NCI-H146 treated with DMSO at 0.1 percent for 48 hours (cell line): Measurements from ENCODE around the gene NDUFB5.
"Not testable (repeated sequence)": the region's sequence is repeated elsewhere in the genome, so short reads cannot be mapped to it uniquely, and the experiment has no call there.

Source experiments
- DNase-seq: peaks from one replicate; lab custom pipeline; 2025; ENCODE audit not compliant: unreplicated experiment; lab: John Stamatoyannopoulos, UW

NDUFB5 gene

GRCh38 chr3:179630753-179631451 is 26.3 kb downstream of the NDUFB5 start:
- no peak for DNase-seq

DNA sequence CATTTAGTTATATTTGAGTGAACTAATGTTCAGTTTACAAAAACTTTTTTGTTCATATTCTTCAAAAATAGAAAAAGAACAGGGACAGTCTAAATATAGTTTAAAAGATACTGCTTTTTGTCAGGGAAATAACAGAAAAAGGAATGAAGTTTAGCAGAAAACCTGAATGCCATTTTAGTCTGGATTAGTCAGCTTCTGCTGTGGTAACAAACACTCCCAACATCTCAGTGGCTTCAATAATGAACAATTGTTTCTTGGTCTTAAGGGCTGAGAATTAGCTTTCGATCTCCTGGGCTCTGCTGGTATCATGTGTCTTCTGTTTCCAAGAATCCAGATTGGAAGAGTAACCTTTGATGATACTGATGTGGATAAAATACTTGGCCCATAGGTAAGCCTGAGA is 35.9 kb downstream of the NDUFB5 start:
- no peak for DNase-seq

GRCh38 chr3:179642871-179643270 is 38.3 kb downstream of the NDUFB5 start:
- no peak for DNase-seq

DNA sequence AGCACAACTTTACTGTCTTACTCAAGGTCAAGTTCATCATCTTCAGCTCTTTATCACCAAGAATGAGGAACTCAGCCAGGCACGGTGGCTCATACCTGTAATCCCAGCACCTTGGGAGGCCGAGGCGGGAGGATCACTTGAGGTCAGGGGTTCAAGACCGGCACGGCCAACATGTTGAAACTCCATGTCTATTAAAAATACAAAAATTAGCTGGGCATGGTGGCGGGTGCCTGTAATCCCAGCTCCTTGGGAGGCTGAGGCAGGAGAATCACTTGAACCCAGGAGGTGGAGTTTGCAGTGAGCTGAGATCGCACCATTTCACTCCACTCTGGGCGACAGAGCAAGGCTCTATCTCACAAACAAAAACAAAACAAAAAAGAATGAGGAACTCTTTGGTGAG is 39.2 kb downstream of the NDUFB5 start:
- not testable (repeated sequence) for DNase-seq

GRCh38 chr3:179646177-179646576 is 41.6 kb downstream of the NDUFB5 start:
- DNase-seq, result no peak

DNA sequence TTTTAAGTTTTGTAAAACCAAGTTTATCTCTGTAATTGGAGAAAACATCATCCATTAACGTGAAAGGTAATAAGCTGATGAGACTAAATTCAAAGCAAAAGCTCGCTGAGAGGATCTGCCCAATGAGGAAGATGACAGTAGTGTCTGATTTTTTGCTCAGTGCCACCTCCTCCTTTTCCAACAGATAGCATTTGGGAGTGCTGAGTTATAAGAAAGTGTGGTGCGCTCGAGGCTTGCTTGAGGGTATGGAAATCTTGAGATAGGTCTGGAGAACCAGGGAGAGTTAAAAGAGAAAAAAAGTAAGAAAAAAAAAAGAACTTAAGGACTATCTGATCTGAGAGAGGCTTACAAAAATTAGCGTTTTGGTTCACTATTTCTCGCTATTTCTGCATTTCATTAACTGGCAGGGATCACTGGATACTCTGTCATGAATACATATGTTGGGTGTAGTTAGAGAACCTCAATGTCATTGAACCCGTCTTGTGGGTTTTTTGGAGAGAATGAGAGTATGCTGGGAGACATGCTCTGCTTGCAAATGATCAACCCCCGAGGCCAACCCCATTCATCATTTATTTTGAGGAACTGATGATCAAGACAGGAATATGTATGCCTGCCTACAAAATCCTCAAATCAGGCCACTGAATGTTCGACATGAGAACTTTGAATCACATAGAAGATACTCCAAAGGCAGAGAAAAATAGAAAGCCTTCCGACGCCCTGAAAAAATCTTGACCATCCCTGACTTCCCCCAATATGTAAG is 47.3 kb downstream of the NDUFB5 start:
- DNase-seq, result no peak

DNA sequence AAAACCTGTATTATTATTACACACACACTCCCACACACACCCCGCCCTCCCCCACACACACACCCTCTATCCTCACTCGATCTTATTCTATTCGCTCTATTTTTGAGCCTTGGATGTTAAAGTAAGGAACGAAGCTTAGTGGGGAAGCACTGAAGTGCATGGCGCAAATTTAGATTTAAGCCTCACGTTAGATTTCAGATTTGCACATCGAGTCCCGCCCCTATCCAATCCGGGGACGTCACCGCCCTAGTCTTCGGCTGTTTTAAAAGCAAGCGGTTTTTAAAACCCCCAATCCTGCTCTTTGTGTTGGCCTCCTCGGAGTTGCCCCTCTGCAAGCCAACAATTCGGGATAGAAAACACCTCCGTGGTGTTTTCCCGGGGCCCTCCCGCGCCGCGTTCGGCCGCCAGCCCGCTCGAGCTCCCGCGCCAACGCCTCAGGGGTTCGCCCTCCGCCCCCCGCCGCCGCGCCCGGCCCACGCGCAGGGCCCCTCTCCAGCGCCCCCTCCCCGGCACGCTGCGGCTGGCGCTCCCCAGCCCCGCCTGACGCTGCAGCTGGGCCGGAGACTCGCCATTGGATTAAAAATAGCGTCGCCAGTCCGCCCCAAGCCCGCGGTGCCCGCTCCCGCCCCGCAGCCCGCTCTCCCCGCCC is 48.0 kb downstream of the NDUFB5 start, which contains the start of gene USP13:
TSS of gene USP13 (plus strand) at position 594 of the 649 bp plus-strand sequence. CDS start 186 bp downstream, outside the sequence.
- peak; percentile 75 for DNase-seq

- peak; percentile 78 for DNase-seq
Measured at GRCh38 chr3:179653096-179653797, 48.7 kb downstream of the NDUFB5 start.

GRCh38 chr3:179655236-179655635 is 50.6 kb downstream of the NDUFB5 start:
- no peak for DNase-seq

DNA sequence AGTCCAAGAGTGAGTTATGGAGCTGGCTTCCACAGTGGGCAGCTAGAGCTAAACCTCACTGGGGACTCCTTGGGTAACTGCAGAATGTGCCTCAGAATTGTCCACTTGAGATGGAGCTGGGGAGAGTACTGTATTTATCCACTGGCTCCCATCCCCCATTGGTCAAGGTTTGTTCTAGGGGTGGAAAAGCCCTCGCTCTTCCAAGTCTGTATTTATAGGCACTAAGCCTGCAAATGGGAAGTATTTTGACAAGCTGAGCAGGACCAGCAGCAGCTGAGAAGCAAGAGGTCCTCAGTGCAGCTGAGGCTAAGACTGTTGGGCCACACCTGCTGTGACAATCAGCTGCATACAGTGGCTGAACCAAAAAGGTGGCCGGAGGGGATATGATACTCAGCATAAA is 54.0 kb downstream of the NDUFB5 start:
- no peak for DNase-seq

DNA sequence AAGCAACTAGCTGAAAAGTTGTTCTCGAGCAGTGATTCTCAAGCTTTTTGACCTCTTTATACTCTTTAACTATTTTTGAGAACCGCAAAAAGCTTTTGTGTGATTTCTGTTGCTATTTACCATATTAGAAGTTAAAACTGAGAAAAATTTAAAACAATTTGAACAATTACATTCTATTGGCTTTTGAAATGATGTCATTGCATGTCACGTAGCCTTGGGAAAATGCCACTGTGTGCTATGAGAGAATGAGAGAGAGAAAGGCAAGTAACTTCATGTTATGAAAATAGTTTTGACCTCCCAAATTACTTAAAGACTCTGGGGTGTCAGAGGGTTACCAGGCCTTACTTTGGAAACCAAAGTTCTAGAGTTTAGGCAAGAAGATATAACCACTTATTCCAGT is 56.3 kb downstream of the NDUFB5 start:
- DNase-seq, result no peak

DNA sequence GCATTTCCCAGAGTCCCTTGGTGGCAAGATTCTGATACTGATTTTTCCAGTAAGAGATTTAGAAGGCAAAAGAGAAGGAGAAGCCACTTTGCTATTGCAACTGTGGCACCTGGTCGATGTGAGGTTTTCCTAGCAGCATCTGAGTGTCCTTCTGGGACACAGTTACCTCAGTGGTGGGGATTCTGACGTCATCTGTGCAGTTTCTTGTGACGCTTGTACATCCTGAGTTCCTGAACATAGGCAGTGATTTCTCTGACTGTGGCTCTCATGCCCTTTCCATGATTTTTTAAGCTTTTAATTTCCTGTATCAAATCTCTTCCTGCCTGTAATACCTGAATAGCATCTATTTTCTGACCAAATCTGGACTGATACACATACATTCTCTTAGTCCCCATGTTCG is 57.2 kb downstream of the NDUFB5 start:
- no peak for DNase-seq

GRCh38 chr3:179663093-179663492 is 58.5 kb downstream of the NDUFB5 start:
- DNase-seq, result no peak

DNA sequence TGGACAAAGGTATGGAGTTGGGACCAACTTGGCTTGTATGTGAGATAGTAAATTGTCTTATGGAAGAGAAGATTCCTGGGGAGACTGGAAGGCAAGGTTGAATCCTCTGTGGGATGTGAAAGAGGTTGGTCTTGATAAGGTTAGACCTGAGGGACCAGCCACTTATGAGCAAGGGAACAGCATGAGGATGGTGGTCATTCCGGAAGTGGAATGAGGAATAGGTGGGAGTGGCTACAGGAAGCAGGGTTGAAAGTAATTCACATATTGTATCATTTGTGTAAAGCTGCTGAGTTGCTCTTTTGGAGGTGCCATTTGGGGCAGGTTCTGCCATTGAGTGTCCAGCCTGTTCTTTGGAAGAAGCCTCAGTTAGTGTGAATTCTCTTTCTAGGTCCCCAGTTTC is 61.4 kb downstream of the NDUFB5 start:
- no peak for DNase-seq

- no peak for DNase-seq
Measured at GRCh38 chr3:179666436-179667035, 61.9 kb downstream of the NDUFB5 start.

DNA sequence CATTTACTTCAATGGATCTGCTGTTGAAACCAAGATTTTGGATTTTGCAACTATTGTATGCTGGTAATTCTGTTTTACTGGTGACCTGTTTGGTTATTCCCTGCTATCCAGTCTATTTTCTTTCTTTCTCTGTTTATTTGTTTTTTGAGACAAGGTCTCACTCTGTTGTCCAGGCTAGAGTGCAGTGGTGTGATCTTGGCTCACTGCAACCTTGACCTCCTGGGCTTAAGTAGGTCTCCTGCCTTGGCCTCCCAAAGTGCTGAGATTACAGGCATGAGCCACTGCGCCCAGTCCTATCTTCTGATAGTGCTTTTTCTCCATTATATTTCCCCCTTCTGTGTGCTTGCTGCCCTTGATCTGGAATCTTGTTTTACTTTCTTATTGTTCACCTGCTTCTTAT is 63.8 kb downstream of the NDUFB5 start:
- DNase-seq, result no peak

DNA sequence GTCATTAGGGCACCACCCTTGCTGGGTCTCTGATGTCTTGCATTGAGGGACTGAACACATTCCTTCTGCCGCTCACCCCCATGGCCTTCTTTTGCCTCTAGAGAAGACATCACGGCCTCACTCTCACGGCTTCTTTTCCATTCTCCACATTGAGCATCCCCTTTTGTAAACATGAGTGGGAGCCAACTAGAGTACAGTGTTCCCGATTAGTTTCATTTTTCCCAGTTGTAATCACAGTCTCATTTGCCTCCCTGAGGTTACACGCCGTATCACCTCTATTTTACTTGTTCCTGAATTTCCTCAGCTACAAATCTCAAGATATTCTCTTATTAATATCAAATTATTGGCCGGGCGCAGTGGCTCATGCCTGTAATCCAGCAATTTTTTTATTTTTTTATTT is 65.7 kb downstream of the NDUFB5 start:
- DNase-seq, result no peak

DNA sequence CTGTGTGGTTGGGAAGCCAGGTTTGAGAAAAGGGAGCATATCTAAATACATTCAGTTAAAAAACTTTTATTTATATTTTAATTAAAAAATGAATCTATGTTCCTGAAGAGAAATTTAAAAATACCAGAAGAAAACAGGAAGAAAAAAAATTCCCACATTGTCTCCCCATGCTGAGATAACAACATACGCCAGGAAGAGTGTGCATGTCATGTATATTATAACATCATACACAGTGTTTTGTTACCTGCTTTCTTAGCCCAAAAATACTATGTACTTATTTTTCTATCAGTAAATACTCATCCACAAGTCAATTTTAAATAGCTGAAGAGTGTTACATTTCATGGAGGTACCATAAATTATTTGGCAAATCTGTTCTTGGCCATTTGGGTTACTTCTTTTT is 66.7 kb downstream of the NDUFB5 start:
- DNase-seq, result no peak

DNA sequence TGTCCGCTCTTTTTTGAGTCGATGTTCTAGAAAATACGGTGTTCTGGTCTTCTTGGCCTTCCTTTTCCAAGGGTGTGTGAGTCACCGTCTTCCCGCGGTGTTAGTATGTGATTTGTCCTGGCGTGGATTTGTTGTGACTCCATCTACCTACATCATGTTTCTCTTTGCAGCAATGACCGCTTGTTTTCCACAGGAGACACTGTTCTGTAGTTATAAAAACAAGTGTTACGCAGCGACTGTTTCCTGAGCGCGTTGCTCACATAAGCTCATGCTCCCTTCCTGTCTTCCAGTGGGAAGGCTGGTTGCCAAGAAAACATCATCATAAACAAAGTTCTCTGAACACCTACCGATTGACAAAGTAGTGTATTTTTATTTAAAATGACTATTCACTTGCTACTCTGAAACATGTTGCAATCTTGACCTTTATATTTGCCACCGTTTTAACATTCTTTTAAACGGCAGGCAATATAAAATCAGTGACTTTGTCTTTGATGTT is 67.2 kb downstream of the NDUFB5 start:
- DNase-seq, result no peak

- DNase-seq, result no peak
Measured at GRCh38 chr3:179672918-179673317, 68.3 kb downstream of the NDUFB5 start.

GRCh38 chr3:179673523-179673922 is 68.9 kb downstream of the NDUFB5 start:
- DNase-seq, result no peak
